Hepatocyte (in vitro differentiated cells): ENCODE results near the gene C1R. TPM values are rescaled to one million over a fixed set of nuclear protein-coding genes. Genes with fewer than 3 reads are reported as not detected.
"Not testable (repeated sequence)": the region's sequence is repeated elsewhere in the genome, so short reads cannot be mapped to it uniquely, and the experiment has no call there.

Experiments used
- DNase-seq: peaks from one replicate; pipeline ENCODE4 v3.0.0-alpha.2; 2016; ENCODE audit warnings: low spot score
- H2AFZ ChIP-seq: fragments of 200-600 bp; sonication (generic); 2 replicates; pipeline ENCODE4 v1.6.0; 2016; ENCODE audit warnings: antibody characterized with exemption, mild to moderate bottlenecking
- H3K27ac ChIP-seq: fragments of 200-600 bp; sonication (generic); 2 replicates; pipeline ENCODE4 v1.5.1; 2016; ENCODE audit warnings: mild to moderate bottlenecking
- H3K27me3 ChIP-seq: fragments of 200-600 bp; sonication (generic); 2 replicates; pipeline ENCODE4 v1.6.1; 2016
- H3K36me3 ChIP-seq: fragments of 200-600 bp; sonication (generic); replicated peaks from 2 replicates; pipeline ENCODE4 v1.5.1; 2016; ENCODE audit warnings: low read depth; ENCODE audit not compliant: insufficient read depth
- H3K4me1 ChIP-seq: fragments of 200-600 bp; sonication (generic); 2 replicates; pipeline ENCODE4 v1.5.1; 2016; ENCODE audit warnings: mild to moderate bottlenecking, moderate library complexity; ENCODE audit not compliant: insufficient read depth
- H3K4me2 ChIP-seq: fragments of 200-600 bp; sonication (generic); 2 replicates; pipeline ENCODE4 v1.6.0; 2016
- H3K4me3 ChIP-seq: fragments of 200-600 bp; sonication (generic); 2 replicates; pipeline ENCODE4 v1.5.1; 2016; ENCODE audit warnings: mild to moderate bottlenecking
- H3K79me2 ChIP-seq: fragments of 200-600 bp; sonication (generic); 2 replicates; pipeline ENCODE4 v1.6.0; 2017; ENCODE audit warnings: mild to moderate bottlenecking
- H3K9me2 ChIP-seq: fragments of 200-600 bp; sonication (generic); replicated peaks from 2 replicates; pipeline ENCODE4 v1.6.0; 2017; ENCODE audit warnings: mild to moderate bottlenecking; ENCODE audit not compliant: insufficient read depth
- H3K9me3 ChIP-seq: fragments of 200-600 bp; sonication (generic); 2 replicates; pipeline ENCODE4 v1.5.1; 2016; ENCODE audit warnings: low read depth, mild to moderate bottlenecking
- H4K20me1 ChIP-seq: fragments of 200-600 bp; sonication (generic); 2 replicates; pipeline ENCODE4 v1.6.0; 2016; ENCODE audit warnings: mild to moderate bottlenecking; ENCODE audit not compliant: insufficient read depth, poor library complexity, severe bottlenecking
- CTCF ChIP-seq: fragments of 200-600 bp; sonication (generic); IDR thresholded peaks from 2 replicates; pipeline ENCODE4 v1.5.1; 2016; ENCODE audit warnings: antibody characterized with exemption, mild to moderate bottlenecking; ENCODE audit not compliant: poor library complexity
- EZH2 ChIP-seq: fragments of 200-600 bp; sonication (generic); IDR thresholded peaks from 2 replicates; pipeline ENCODE4 v1.6.1; 2016; ENCODE audit warnings: antibody characterized with exemption, mild to moderate bottlenecking, borderline replicate concordance
- EZH2phosphoT487 ChIP-seq: fragments of 200-600 bp; sonication (generic); IDR thresholded peaks from one replicate; pipeline ENCODE4 v1.6.1; 2018; ENCODE audit warnings: antibody characterized with exemption, mild to moderate bottlenecking, low read depth, moderate library complexity; ENCODE audit not compliant: unreplicated experiment, severe bottlenecking
- WGBS: methylation state at CpG from one replicate; pipeline ENCODE4 v1.1.6; 2016; ENCODE audit warnings: low lambda C conversion rate; ENCODE audit errors: missing lambda C conversion rate; 5-methylcytosine and 5-hydroxymethylcytosine counted together
- polyA plus RNA-seq: library from polyadenylated mRNA; unstranded; fragments of >200 nt; fragmentation: Nextera tagmentation; extraction: Ambion mirVana; gene quantifications from 2 replicates; pipeline ENCODE4 v1.2.1, GENCODE V29; 2016
- total RNA-seq: library from RNA; depleted of rRNA; stranded (reverse); fragments of >200 nt; gene quantifications from 2 replicates; pipeline ENCODE4 v1.2.3, GENCODE V29; 2014

Gene C1R
- total and polyA plus RNA-seq, 2 experiments from 2014 or later = 80.1 to 89.6 TPM

GRCh38 chr12:7054925-7055324, 37.3 kb downstream of the C1R start:
- Histone ChIP-seq H3K36me3 (no peaks in the 10 kb centered on the region), H4K20me1 (no peaks in the 10 kb centered on the region), H2AFZ (no peak overlapping the region), H3K79me2 (no peaks in the 10 kb centered on the region), H3K4me2 (no peak overlapping the region), H3K4me1 (no peaks in the 10 kb centered on the region), H3K27me3 (no peaks in the 10 kb centered on the region), H3K27ac (no peak overlapping the region), H3K4me3 (no peak overlapping the region), H3K9me2 (no peaks in the 10 kb centered on the region), H3K9me3 (no peaks in the 10 kb centered on the region)
- 84% methylated on average over 4 of the region's 4 CpGs for WGBS
- TF ChIP-seq EZH2phosphoT487 = no peak
- no peak for TF ChIP-seq EZH2
- TF ChIP-seq CTCF = no peak
- DNase-seq = no peak

- not testable (repeated sequence) for H3K36me3 ChIP-seq, H3K9me3 ChIP-seq, DNase-seq, H3K27me3 ChIP-seq, H4K20me1 ChIP-seq, H3K9me2 ChIP-seq, H3K4me2 ChIP-seq, H3K79me2 ChIP-seq, H2AFZ ChIP-seq, H3K27ac ChIP-seq, H3K4me3 ChIP-seq, H3K4me1 ChIP-seq
- 100% methylated on average over 3 of the region's 3 CpGs for WGBS
Observed at GRCh38 chr12:7049973-7050372, 42.3 kb downstream of the C1R start.

GRCh38 chr12:7049445-7049951, 42.7 kb downstream of the C1R start:
- H3K4me1 ChIP-seq, H3K9me2 ChIP-seq, H3K27me3 ChIP-seq, H3K4me2 ChIP-seq, H3K4me3 ChIP-seq, H2AFZ ChIP-seq, H3K9me3 ChIP-seq, DNase-seq, H3K27ac ChIP-seq, H3K79me2 ChIP-seq, H3K36me3 ChIP-seq, H4K20me1 ChIP-seq: not testable (repeated sequence)
- WGBS = 94% methylated on average over 10 of the region's 10 CpGs

GRCh38 chr12:7047306-7047705, 44.9 kb downstream of the C1R start:
- no peaks in the 10 kb centered on the region for H4K20me1 ChIP-seq
- H3K4me2 ChIP-seq = no peak overlapping the region
- H2AFZ ChIP-seq = no peak overlapping the region
- H3K27ac ChIP-seq = no peak overlapping the region
- WGBS = 91% methylated on average over 5 of the region's 5 CpGs
- H3K27me3 ChIP-seq = no peaks in the 10 kb centered on the region
- H3K9me2 ChIP-seq = no peaks in the 10 kb centered on the region
- H3K4me3 ChIP-seq = no peak overlapping the region
- TF ChIP-seq EZH2phosphoT487 (no peak), EZH2 (no peak), CTCF (no peak)
- no peaks in the 10 kb centered on the region for H3K36me3 ChIP-seq
- H3K9me3 ChIP-seq = no peaks in the 10 kb centered on the region
- DNase-seq = no peak
- no peaks in the 10 kb centered on the region for H3K79me2 ChIP-seq
- no peaks in the 10 kb centered on the region for H3K4me1 ChIP-seq
